Measurements from ENCODE around the gene RAMP1. TPM values are rescaled to one million over a fixed set of nuclear protein-coding genes. Genes with fewer than 3 reads are reported as not detected.
"Not testable (repeated sequence)": the region's sequence is repeated elsewhere in the genome, so short reads cannot be mapped to it uniquely, and the experiment has no call there.

The RAMP1 gene
- polyA plus RNA-seq, 3 donors, result 6.3 to 103 (median 7.3) TPM

DNA sequence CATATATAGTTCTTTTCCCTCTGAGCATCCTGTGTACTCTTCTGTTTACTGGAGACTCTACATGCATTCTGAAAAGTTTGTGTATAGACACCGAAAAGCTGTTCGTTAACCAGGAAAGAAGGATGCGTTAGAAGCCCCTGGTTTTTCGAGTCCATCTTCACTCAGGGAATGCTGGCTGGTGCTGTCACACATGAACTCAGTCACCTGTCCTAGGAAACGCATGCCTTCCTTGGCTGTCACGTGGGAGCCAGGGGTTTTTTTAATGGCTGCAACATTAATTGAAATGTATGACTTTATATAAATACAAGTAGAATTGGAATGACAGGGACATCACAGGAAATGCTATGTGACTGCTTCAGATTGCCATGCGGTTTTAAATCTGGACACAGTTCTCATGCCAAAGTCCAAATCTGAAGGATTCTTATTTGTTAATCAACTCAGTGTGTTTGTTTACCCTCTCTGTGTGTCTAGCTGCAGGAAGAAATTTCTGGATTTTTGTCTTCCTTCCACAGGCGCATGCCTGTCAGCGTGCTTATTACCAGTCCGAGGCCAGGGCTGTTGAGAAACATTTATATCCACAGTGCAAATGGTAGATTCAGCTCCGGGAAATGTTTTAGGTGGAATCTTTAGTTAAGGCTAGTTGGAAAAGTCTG, 2.6 kb downstream of the RAMP1 start:
- H3K27ac ChIP-seq (ENCODE audit: low read depth, low read length), result no peak overlapping the region
- WGBS, 3 donors, result 52 to 90% (median 86%) methylated on average over 11 of the region's 11 CpGs

DNA sequence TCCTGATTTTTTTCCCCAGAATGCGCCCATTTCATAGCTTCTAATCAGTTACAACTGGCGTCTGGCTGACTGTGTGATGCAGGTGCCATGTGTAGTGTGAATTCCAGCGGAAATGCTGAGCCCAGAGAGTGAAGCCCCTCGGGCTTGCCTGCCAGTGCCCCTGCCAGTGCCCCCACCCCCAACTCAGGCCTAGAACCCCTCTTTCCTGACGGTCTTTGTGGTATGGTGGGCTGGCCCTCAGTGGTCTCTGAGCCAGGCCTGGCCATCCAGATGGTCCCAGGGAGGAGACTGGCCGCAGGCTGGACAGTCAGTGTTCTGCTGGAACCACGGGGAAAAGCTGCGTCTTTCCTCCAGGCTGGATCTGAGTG, 3.1 kb downstream of the RAMP1 start:
- whole genome bisulfite sequencing, 3 donors, result 88 to 94% (median 93%) methylated on average over 8 of the region's 8 CpGs
- H3K27ac ChIP-seq (ENCODE audit: low read depth, low read length), result no peak overlapping the region

DNA sequence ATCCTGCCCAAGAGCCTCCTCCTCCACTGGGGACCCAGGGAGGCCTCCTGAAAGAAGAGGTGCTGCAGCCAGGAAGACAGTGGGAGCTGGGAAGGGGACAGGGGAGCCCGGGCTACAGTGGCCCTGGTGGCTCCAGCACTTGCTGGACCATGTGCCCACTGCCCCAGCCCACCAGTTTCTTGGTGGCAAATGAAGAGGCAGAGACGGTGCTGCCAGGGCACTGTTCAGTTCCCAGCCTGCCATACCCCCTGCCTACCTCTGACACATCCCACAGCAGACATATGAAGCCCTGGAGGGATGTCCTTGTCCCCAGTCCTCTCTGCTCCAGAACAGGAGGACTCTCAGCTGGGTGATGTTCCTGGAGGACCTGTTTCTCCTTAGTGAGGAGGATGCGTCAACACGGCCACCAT, 3.7 kb downstream of the RAMP1 start:
- no peak overlapping the region for H3K27ac ChIP-seq (ENCODE audit: low read depth, low read length)
- 72 to 94% (median 89%) methylated on average over 4 of the region's 4 CpGs for WGBS, 3 donors

DNA sequence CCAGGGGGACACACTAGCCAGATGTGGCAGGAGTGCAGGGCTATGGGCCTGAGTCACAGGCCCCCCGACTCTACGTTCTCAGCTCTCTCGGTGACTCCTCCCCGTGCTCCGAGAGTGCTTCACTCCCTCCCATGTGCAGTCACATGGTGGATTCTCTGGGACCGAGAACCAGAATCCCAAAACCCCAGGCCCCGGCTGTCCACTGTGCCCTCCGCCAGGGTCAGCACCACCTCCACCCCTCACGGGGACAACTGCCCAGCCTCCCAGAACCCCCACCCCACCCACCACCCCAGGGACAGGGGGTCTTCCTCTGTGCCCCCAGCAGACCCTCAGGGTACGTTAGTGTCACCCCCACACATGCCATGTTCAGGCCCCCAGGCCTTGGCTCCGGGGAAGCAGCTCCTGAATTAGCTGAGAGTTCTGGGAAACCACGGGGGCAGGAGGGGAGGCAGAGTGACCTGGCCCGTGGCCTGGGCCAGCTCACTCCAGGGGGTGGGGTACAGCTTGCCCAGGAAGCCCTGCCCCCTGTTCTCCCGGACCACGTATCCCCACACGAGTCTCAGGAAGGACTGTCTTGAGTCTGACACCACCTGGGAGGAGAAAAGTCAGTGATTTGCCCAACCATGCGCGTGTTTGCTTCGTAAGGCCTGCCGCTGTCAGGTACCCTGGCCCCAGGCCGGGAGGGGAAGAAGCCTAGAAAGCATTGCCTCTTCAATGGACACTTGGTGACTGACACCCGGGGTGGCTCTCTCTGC, 4.4 kb downstream of the RAMP1 start:
- 50 to 78% (median 76%) methylated on average over 22 of the region's 22 CpGs for WGBS, 3 donors
- H3K27ac ChIP-seq (ENCODE audit: low read depth, low read length), result no peak overlapping the region

DNA sequence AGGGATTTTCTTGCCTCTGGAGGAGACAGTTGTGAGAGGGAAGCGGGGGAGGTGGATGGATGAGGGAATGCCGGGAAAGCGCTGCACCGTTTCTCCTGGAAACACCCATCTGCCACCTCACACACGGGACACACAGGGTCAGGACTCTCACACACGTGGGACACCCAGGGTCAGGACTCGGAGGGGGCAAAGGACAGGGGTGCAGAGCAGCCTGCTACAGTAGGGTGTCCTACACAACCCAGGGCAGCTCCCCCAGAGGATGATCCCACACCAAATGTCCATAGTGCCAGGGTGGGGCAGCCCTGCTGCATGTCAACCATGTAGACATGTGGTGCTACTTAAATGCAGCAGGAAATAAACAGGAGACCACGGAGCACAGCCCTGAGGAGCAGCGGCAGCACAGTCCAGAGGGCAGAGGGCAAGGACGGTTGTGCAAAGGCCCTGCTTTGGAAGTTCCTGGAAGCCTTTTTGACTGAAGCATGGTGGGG, 5.1 kb downstream of the RAMP1 start:
- no peak overlapping the region for H3K27ac ChIP-seq (ENCODE audit: low read depth, low read length)
- WGBS, 3 donors, result 54 to 81% (median 76%) methylated on average over 10 of the region's 10 CpGs

DNA sequence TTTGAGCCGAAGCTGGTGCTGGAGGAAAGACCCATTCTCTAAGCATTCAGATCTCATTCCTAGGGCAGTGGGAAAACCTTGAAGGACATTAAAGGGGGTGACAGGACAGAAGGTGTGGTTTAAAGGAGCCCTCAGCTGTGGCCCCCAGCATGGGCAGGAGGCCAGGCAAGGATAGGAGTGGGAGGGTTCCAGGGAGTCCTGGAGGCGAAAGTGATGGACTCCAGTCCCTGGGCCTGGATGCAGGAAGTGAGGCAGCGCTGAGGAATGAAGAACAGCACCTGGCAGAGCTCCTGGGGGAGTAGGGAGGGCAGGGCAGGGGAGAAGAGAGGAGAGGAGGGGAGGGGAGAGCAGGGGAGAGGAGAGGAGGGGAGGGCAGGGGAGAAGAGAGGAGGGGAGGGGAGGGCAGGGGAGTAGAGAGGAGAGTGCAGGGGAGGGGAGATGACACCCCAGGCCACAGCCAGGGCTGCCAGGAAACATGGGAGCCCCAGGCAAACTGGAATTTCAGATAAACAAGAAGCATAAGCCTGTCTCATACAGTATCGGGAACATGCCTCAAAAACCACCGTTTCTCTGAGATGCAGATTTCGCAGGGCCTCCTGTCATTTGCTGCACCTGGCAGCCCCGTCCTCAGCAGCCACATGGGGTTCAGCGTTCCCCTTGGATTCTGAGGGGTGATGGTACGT, 5.7 kb downstream of the RAMP1 start:
- no peak overlapping the region for H3K27ac ChIP-seq (ENCODE audit: low read depth, low read length)
- 59 to 81% (median 78%) methylated on average over 9 of the region's 9 CpGs for WGBS, 3 donors

DNA sequence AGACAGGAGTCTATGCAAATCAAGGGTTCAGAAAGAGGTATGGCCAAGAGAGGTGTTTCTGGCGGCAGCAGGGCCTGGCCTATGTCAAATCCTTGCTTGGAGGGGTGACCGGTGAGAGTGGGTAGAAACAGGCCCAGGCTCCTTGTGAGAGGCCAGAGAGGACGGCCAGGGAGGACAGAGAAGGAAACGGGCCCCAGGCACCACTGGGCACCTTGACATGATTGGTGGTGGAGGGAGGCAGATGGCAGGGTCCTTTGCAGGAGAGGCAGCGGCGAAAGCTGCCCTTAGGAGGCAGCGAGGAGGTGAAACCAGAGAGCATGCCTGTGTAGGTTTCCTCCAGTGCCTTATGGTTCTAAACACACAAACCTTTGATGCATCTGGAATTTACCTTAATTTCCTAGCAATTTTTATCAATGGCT, 6.2 kb downstream of the RAMP1 start:
- H3K27ac ChIP-seq (ENCODE audit: low read depth, low read length), result no peak overlapping the region
- WGBS, 3 donors, result 94 to 95% (median 94%) methylated on average over 7 of the region's 7 CpGs

DNA sequence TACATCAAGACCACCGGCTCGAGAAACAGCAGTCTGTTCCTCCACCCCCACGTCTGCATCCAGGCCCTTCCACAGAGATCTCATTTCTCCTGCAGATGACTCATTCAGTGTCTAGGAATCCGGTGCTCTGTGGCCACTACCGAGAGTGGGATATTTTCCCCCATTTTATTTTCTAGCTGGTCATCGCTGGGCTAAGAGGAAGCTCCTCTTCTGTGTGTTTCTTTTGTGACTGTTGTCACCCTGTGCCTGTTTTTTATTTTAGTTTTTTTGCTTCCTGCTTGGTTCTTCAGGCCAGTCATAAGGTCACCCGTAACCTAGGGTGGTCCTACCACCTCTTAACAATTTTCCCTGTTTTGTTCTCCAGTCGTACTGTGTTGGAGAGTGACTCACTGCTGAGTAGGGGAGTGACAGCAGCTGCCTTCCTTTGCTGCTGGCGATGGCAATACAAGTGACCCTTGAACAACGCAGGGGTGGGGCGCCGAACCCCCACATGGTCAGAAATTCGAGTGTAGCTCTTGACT, 6.7 kb downstream of the RAMP1 start:
- 70 to 79% (median 74%) methylated on average over 13 of the region's 13 CpGs for WGBS, 3 donors
- H3K27ac ChIP-seq (ENCODE audit: low read depth, low read length), result no peak overlapping the region

DNA sequence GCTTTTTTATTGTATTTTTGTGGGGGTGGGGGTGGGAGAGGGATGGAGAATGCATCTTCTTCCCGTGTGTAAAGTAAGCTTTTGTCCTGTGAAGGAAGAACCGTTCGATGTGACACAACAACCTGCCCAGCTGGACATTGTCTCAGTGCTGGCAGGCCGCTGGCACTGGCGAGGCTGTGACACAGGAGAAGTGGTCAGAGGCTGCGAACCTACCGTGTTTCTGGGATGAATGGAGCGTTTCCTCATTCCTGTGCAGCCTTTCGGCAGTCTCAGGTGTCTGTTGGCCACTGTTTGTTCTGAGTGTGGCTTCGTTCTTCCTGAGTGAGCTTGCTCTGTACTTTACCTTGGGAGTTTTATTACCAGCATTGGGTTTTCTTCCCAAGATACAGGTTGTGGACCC, 8.0 kb downstream of the RAMP1 start:
- no peak overlapping the region for H3K27ac ChIP-seq (ENCODE audit: low read depth, low read length)
- WGBS, 3 donors, result 87 to 94% (median 88%) methylated on average over 10 of the region's 10 CpGs

DNA sequence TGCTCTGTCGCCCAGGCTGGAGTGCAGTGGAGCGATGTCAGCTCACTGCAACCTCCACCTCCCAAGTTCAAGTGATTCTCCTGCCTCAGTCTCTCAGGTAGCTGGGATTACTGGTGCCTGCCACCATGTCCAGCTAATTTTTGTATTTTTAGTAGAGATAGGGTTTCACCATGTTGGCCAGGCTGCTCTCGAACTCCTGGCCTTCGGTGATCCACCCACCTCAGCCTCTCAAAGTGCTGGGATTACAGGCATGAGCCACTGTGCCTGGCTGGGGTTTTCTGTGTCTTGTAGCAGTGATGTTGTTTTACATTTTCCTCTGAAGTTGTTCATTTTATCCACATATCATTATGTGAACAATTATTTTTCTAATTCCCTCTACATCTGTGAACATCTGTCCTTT, 8.7 kb downstream of the RAMP1 start:
- H3K27ac ChIP-seq (ENCODE audit: low read depth, low read length), result not testable (repeated sequence)
- 90 to 97% (median 94%) methylated on average over 4 of the region's 4 CpGs for WGBS, 3 donors

DNA sequence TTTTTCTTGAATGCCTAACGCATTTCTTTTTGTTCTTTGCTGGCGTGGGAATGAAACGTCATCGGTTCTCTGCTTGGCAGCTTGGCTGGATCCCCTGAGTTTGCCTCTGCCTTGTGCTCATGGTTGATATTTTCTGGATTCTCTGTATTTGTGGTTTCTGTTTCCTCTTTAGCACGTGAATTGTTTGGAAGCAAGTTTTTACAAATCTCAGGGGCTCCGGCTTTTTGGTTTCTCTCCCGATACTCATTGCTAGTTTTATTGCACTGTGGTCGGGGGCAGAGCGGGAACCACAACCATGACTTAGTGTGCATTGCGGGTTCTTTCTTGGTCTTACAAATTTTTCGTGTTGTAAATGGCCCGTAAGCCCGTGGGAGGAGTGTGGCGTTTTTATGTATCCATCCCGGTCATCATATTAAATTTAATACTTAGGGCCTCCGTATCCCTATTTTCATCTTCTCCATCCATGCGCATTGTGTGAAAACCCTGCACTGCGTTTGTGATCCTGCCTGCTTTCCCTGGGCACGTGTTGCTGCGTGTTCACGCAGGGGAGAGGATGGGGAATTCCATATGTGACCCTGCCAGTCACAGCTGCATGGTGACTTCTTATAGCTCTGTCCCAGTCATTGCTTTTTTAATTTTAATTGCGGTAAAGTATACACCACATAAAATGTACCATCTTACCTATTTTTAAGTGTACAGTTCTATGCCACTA, 9.4 kb downstream of the RAMP1 start:
- WGBS, 3 donors, result 48 to 74% (median 52%) methylated on average over 22 of the region's 22 CpGs
- no peak overlapping the region for H3K27ac ChIP-seq (ENCODE audit: low read depth, low read length)

DNA sequence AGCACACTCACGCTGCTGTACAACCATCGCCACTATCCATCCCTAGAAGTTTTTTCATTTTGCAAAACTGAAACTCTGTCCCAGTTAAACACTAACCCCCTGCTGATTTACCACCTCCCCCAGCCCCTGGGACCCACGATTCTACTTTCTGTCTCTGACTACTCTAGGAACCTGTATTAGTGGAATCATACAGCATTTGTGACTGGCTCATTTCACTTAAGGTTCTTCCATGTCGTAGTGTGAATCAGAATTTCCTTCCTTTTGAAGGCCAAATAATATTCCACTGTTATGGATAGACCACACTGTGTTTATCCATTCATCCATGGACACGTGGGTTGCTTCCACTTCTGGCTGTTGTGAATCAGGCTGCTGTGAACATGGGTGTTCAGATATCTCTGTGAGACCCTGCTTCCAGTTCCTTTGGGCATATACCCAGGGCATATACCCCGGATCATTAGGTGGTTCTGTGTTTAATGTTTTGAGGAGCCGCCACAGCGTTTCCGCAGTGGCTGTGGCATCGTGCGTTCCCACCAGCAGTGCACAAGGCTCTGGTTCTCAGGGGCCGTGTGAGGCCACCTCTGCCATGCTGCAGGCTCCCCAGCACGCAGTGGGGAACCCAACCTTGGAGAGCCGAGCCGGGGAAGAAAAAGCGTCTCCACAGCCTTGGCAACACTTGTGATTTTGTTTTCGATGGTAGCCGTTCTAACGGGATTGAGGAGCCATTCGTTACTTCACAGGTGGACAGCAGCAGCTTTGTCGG, 10.1 kb downstream of the RAMP1 start:
- WGBS, 3 donors, result 91 to 96% (median 96%) methylated on average over 21 of the region's 21 CpGs
- no peak overlapping the region for H3K27ac ChIP-seq (ENCODE audit: low read depth, low read length)

DNA sequence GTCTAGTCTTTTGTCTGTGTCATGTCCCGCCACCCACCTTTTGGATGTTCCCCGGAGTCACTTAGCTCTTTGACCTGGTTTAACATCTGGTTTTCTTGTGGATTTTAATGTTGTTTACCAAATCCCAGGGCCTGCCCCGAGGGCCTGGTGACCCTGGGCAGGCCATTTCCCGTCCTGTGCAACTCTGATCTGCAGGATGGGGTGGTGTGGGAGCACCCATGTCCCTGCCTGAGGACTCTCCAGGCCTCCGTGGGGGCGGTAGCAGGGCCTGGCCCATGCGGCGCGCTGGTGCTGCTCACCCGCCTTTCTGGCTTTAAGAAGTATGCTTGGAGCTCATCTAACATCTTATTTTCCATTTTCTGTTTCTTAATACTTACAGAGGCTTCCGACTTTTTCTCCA, 10.7 kb downstream of the RAMP1 start:
- WGBS, 3 donors, result 80 to 85% (median 84%) methylated on average over 11 of the region's 11 CpGs
- H3K27ac ChIP-seq (ENCODE audit: low read depth, low read length), result no peak overlapping the region

DNA sequence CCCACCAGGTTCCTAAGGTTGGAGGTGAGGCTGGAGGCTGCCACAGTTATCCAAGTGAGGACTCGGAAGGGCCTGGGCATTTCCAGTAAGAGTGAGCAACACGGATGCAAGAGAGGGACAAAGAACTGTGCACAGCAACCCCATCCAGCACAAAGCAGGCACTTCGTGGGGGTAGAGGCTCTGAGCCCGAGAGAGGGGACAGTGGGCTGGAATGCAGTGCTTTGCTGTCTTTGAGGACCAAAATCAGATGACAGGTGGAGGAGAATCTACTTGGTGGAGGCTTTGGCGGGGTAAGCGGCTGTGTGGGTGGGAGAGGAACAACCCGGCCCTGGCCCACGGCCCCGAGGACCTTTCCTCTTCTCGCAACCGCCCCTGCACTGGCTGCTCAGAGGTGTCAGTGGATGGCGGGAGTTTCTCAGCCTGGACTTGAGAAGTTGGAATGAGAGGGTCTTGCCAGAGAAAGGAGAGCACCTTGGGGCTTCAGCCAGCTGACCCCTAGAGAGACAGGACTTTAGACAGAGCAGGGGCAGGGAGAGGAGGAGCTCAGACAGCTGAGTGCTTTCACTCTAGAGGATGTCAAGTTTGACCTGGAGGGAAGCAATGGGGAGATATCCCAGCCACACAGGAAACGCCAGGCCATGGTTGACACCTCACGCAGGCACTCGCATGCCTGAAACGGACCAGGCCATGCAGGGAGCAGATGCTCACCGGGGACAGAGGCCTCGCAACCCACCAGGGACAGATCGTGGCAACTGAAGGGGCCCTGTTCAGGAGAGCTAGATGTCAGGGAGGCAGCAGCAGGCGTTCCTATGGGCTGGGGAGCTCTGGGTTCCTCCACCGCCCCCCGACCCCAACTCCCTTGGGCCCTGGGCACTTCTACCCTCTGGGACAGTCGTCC, 11.6 kb downstream of the RAMP1 start:
- no peak overlapping the region for H3K27ac ChIP-seq (ENCODE audit: low read depth, low read length)
- WGBS, 3 donors, result 79 to 89% (median 82%) methylated on average over 21 to 23 of the region's 23 CpGs

DNA sequence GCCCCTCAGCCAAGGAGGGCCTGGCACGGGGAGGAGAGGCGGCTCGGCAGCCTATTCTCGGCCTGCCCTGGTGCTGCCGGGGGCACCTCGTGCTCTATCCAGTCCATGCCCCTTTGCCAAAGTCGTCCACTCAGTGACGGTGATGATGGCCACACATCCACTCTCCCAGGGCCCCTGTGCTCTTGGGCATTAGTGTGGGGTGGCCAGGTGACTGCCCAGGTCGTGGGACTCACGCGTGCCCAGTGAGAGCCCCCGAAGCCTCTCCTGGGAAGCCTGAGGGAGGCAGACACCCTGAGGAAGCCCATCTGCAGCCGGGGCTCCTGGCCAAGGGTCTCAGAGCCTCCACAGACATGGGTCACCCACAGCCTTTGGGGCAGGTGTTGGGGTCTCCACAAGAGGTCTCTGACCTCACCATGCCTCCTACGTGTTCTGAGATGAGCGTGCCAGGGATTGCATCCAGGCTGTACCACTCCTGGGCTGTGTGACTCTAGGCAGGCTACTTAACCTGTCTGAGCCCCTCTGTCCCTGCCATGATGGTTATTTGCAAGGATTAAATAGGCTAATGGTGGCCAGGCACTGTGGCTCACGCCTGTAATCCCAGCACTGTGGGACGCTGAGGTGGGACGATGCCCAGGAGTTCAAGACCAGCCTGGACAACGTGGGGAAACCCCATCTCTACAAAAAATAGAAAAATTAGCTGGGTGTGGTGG, 12.9 kb downstream of the RAMP1 start:
- 91 to 93% (median 93%) methylated on average over 19 of the region's 19 CpGs for WGBS, 3 donors
- no peak overlapping the region for H3K27ac ChIP-seq (ENCODE audit: low read depth, low read length)

DNA sequence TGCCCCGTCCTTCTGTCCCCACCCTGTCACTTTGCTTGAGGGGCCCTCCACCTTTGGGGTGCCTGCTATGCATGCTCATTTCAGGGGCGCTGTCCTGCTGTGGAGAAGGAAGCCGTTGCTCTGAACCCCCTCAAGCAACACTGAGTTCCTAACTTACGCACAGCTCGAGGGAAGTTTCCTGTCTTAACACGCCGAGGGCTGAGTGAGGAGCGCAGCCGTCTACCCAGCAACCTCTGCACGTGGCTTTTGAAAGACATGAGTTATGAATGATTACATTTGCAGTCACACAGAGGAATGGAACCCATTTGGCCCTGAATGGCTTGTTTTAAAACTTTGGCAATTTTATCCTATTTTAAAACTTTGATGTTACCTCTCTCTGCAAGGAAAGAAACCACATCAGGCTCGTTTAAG, 14.0 kb downstream of the RAMP1 start:
- 40 to 69% (median 43%) methylated on average over 11 of the region's 11 CpGs for WGBS, 3 donors
- no peak overlapping the region for H3K27ac ChIP-seq (ENCODE audit: low read depth, low read length)
